Ramos (cell line): ENCODE measurements around the gene CHCHD6.

Source experiments
- in situ Hi-C: fragments of 300-500 bp; cut with MboI; formaldehyde crosslinking; loops from one replicate; pipeline ENCODE4 v1.14.3; 2022; ENCODE audit warnings: low sequenced_read_pairs; ENCODE audit not compliant: unreplicated experiment

Gene CHCHD6, protein sequence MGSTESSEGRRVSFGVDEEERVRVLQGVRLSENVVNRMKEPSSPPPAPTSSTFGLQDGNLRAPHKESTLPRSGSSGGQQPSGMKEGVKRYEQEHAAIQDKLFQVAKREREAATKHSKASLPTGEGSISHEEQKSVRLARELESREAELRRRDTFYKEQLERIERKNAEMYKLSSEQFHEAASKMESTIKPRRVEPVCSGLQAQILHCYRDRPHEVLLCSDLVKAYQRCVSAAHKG

DNA sequence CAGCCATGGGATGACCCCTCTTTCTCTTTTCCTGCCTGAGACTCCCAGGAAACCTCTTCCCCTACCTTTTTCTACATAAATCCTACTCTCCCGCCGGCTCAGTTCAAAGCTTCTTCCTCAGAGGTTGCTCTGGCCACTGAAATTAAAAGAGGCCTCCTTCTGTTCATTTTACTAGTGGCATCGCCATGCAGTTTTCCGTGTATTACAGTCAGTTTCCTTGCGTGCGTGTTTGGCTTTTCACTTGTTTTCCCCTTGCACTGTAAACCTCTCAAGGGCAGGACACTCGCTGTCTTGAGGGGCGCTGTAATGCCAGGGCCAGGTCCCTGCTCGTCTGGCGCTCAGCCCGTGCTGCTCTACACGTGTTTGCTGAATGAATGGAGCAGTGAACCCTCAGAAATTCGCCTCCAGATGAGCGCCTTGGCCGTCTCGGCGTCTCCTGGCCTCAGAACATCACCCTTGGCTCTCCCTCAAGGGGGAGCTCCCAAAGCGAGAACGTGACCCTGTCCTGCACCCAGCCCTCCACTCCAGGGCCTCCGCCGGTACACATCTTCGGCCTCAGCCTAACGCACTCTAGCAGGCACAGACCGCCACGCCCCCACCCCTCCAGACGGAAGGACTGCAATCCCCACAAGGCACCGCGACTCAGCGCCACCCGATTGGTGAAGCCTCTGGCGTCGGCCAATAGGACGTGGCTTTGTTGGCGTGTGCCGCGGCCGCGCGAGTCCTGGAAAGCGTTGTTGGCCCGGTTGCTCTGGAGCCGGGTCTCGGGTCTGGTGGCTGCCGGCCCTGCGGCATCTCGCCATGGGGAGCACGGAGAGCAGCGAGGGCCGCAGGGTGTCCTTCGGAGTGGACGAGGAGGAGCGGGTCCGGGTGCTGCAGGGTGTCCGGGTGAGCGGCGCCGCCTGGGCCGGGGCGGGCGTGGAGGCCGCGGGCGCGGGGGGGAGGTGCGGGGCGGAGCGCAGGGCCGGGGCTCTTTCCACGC, at the start of gene CHCHD6:
Gene CHCHD6 (plus strand): TSS at position 729 of the 982 bp plus-strand sequence. CDS start 73 bp downstream, at position 802.
- in situ Hi-C loops = no loop called here

DNA sequence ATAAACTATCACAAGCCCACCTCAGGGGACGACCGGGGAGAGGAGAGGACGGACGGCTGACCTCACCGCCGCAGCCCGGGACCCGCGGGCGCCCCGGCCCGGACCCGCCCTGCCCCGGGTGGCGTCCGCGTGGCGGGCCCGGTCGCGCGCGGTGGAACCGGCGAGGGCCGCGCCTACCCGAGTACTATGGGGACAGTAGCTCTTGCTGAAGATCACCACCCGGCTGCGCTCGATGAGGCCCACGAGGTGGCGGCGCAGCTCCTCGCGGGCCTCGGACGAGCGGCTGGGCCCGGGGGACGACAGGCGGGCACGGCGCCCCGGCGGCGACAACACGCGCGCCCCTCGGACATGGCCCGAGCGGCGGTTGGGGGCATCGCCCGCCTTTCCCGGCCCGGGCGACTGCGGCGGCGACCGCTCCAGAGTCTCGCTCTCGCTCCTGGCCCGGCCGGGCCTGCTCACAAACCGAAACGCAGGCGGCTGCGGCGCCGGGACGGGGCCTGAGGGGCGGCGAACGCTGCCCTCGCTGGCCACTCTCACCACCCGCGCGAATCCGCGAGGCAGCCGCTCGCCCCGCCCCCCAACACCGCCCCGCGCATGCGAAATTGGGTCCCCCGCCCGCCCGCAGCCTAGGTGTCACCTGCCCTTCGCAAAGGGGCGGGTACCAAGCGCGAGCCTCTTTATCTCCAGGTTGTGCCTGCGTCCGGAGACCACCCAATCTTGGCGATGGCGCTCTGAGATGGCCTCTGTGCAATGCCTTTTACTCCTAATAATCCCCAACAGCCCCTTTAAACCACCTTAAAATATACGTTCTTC, 49.3 kb upstream of the CHCHD6 start, which contains the start of gene TXNRD3:
Gene TXNRD3 (minus strand): TSS at position 554 of the 813 bp plus-strand sequence.
- in situ Hi-C loops = no loop called here

DNA sequence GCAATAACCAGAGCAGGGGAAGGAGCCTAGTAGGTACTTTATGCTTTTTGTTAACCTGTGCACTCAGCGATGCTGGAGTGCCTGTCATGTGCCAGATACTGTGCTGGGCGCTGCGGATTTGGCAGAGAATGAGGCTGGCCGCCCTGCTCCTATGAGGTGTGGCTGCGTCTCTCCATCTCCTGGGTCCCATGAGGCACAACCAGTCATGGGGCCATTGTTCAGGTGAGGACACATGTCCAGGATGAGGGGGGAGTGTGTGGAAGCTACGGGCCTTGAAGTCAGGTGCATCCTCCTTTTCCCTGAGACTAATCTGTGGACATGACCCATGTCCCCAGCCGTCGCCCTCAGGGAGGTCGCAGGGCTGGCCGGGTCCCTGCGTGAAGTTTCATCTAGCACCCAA, 48.2 kb upstream of the CHCHD6 start:
- in situ Hi-C loops = no loop called here

DNA sequence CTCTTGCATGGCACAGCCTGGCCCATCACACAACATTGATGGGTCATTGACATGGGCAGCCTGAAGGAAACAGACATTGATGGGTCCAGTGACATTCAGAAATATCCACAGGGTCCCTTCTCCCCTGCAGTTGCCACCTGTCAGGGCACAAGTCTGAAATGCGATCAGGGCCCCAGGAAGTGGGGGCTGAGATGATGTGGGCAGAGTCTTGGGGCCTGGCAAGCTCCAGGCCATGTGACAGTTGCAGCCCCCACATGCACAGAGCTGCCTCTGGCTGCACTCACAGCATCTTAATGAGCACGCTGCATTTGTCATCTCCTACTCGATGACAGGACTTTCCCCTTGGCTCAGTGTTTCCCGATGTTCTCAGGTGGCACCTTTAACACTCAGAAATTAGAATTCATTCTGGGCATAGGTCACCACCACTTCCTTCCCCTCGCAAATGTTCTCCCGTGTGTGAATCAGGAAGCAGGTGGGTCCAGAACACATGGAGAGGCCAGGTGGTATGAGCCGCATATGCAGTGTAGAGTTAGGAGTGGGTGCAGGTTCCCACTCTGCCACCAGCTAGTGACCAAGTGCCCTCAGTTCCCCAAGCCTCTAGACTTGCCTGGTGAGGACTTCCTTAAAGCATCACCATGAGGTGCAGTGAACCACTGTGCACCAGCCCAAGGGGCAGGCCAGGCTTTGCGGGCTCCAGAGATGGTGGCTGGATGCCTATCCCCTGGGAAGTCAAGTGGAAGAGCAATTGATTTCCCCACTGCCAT, 47.5 kb upstream of the CHCHD6 start:
- in situ Hi-C loops = no loop called here

DNA sequence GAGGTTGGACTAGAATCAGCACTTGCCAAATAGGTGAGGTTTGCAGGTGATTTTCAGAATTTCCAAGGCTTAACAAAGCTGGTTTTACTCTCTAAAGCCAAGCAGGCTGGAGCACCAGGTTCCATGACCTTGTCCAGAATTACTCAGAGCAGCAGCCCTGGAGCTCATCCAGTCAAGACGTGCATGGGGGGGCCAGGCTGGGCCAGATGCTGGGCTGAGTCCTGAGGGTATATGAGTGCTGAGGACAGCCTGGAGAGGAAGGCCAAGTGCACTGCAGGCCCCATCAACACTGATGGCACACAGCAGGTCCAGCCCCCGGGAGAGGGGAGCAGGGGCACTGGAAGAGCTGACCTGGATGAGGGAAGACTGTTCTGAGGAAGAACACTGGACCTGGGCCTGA, 46.1 kb upstream of the CHCHD6 start:
- in situ Hi-C loops = no loop called here

DNA sequence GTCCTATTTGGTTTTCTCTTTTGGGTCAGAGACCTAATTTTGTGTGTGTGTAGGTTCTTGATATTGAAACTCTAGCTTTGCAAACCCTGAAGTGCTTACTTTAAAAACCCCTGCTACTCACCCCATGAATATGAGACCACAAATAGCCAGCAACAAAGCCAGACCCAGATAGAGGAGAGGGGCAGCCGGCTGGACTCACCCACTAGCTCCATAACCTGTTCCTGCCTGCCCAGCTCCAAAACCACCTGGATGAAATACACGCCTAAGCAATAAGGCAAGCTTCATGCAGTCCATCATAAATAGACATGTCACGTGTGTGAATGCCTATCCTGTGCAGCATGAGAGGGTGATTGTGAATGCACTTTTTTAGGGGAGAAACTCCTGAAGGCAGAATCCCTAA, 45.5 kb upstream of the CHCHD6 start:
- in situ Hi-C loops = no loop called here

DNA sequence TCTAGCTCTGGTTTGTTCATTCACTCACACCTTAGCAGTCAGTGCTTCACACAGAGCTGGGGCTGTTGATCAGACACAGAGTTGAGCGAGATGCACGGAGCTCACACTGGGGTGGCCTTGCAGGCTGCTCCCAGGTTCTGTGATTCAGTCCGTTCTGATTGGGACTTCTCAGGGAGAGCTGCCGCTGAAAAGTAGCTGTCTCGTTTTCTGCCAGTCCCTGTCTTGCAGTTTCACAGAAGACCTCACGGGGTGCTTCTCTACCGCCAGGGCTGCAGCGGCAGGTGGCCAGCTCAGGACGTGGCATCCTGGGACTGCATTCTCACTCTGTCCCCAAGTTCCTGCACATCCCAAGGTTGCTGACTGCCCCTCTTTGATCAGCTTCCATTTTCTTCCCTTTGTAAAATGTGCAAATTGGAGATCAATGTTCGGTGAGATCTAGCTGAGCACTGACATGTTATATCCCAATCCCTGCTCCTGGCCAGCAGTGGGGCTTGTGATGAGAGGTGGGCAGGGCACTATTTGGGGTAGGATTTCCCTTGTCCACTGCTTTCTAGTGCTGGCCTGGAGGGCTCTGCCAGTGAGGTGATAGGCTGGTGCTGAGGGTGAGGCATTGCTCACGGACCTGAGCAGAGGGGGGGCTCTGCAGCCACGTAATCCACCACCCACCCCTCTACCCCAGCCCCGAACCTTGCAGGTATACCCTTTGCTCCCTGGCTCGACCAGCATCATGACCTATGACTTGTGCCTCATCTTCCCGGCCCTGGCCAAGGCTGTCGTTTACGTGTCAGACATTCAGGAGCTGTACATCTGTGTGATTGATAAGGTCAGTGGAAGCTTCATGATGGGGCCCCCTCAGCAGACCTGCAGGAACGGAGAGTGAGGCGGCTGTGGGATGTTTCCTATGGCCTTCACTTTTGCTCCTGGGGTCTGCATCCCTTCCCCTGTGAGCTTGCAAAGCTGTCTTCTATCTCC, 43.8 kb upstream of the CHCHD6 start:
- in situ Hi-C loops = no loop called here

DNA sequence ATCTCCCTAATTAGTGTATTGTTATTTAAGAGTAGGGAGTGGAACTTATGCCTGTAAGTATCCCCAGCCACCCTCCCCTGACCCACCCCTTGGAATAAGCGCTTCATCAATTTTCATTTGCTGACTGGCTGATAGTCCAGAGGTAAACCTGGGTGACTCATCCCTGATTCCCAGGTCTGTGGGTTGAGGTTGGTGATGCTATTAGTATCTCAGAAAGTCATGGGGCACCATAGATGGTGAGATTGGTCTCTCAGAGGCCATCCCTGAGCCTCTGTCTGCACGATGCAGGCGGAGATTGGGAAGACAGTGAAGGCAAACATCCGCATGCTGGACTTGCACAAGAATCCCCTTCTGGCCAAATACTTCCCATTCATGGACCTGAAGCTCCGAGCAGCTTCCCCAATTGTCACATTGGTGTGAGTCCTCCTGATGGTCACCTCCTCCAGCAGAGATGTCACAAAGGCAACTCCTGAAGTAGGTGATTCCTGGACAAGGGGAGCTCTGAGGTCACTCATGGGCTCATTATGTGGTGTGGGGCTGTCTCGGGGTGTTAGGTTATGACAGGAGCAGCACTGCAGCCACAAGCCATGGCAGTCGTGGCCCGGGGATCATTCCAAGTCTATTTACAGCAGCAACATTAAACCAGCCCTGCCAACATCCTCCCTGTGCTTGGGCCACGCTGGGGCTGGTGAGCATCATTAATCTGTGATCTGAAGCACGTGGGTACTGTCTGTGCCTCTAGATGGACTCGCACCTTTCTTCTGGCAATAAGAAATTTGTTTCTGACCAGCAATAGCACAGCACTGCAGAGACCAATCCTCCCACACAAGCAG, 42.3 kb upstream of the CHCHD6 start:
- in situ Hi-C loops = no loop called here

DNA sequence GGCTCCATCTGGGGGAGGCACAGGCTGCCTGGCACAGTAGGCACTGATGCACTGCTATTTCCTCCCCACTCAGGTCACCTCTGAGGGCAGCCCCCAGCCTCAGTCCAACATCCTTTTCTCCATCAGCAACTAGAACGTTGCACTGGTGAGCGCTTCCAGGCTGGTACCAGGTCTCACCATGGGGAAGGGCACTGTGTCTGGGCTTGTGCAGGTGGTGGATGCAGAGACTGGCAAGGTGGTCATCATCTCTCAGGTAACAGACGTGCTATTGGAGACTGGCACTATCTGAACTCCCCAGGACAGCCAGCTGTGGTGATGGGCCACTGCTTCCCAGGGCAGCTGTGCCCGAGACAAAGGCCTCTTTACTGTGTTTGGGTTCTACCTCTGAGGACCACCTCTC, 40.8 kb upstream of the CHCHD6 start:
- in situ Hi-C loops = no loop called here

DNA sequence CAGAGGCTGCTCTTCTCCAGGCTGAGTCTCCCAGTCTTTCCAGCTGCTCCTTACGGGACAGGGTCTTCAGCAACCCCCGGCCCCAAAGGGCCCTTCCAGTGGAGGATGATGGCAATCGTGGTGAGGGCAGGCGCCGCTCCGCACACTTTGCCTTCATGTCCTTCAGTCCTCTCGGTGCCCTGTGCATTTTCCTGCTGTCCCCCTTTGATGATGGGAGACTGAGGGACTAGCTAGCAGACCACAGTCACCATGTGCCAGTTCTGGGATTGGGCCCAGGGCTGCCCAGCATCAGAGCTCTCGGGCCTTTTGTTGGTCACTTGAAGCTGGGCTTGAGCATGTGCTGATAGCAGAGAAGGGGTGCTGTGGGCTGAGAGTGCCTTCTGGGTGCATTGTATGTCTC, 40.3 kb upstream of the CHCHD6 start:
- in situ Hi-C loops = no loop called here

DNA sequence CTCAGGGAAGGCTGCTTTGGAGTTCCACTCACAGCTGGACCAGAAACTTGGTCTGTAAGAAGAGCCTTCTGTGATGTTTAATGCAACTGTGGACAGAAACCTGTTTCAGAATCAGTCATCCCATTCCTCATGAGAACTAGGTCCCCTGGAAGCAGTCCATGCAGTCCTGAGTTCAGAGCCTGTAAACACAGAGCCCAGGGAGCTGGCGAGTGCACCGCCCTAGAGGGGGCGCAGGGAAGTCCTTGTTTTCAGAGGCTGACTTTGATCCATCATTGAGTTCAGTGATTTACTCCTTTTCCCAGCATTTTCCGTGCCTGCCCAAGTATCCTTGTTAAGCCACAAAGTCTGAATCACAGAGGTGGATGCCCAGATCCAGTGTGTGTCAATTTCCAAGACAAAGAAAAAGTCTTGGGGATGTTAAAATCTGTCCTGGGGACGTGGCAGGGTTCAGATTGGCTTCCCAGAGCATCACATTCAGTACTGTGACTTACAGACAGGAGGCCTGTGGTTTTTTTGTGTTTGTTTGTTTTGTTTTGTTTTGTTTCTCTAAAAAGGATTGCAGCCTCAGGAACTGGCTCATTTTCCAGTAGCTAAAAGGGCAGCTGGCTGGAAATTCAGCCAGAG, 39.3 kb upstream of the CHCHD6 start:
- in situ Hi-C loops = no loop called here

DNA sequence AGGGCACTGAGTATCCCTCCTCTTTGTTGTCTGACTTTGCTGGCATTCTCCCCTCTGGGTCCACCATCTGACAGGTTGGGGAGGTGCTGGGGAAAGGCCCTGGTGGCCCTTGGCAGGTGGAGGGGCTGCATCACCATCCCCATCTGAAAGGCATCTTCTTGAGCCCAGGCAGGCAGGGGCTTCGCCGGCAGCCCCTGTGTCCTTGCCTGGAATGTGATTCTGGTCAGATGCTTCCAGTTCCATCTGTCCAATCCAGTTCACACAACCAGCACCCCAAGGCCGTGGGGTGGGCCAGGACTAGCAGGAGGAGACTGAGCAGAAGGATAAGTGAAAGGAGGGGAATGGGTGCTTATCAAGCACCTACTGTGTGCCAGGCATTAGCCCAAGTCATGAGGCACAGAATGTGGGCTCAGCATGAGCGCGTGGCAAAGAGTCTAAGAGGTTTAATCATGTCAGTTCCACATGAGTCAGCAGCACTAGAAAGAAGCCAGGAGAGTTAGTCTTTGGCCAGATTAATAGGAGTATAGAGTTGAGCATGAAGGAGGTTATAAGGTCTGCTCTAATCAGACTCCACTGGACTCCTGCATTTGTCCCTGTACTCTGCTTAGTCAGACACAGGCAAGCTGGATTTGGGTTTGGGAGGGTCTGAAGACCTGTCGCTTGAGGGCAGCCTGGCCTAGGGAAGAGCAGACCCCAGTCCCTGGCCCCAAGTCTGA, 38.7 kb upstream of the CHCHD6 start:
- in situ Hi-C loops = no loop called here

DNA sequence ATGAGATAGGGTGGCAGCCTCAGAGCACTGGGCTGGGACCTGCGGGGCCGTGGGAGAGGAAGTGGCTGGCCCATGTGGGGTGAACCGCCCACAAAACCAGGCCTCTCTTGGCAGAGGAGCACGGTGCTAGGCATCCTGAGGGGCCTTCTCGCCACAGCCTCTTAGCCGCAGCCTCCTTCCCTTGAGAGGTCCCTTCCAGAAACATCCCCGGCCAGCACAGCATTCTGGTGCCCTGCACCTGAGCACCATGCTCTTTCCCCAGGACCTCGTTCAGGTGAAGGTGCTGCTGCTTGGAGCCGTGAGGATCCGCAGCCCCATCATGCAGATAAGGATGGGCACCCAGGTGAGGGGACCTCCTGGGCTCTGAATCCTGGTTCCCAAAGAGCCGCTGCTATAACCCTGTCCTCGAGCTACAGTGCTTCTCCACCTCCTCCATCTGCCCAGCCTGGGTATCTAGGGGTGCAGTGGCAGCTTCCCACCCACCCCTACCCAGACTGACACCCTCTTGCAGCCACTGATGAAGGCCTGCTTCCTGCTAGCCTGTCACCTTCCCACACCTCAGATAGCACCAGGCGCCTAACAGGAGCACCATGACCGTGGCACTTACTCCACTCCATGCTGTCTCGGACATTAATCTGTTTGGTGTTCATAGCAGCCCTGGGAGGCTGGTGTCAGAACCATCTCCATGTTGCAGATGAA, 37.9 kb upstream of the CHCHD6 start:
- in situ Hi-C loops = no loop called here

DNA sequence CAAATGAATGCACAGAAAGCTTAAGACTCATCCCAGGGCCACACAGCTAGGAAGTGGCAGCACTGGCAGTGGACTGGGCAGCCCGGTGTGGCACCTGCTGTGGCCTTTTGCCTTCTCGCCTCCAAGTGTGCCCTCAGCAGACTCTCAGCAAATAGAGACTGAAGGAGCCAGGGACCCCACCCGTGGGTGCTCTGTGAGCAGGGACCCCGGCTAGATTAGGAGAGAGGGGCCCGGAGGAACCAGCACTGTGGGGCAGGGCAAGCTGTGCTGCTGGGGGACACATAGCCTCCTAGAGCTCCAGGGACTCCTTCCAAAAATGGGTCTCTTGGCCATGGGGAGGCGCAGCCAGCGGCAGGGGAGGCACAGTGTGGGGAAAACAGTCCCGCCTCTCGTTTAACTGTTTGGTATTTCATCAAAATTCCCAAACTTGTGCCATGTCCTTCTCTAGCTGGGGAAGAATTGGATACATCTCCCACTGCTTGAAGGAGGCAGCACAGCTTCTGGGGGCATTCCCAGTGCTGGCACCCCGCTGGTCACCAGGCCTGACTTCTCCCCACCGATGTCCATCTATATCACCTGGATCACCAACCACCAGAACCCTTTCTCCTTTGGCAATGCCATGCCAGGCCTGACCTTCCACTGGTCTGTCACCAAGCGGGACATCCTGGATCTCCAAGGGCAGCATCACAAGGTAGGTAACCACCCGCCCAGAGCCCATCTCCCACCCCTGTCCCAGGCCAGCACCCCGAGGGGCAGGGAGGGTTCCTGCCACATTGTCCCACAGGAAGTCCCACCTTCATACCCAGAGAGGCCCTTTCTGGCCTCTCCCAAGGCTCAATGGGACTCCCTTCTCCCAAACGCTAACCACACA, 37.1 kb upstream of the CHCHD6 start:
- in situ Hi-C loops = no loop called here
